ENCODE data around the gene ALG11.

DNA sequence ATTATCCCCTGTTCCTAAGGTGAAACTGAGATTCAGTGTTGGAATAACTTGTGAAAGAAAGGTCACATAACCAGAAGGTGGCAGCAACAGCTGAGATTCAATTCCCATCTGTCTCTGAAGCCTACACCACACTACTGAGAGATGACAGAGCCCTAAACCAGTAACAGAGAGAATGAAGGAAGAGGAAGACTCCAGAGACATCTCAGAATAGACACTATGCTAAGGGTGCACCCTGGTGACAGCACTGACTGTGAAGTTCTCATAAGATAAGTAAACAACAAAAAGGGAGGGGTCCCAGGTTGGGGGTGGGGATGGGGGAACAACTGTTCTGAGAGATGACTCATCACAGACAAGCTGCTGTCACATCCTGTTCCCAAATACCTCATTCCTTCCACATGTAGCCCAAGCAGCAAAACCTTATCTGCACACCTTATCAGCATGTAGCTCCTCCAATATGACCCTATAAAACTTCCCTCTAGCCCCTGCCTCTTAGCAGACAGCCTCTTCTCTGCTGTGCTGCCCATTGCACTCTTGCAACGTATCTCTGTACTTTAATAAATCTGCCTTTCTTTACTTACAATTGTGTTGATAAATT, 58.8 kb downstream of the ALG11 start:
- TF ChIP-seq POLR2AphosphoS5 (IDR thresholded peaks at IDR 0.05; ENCODE audit: low read depth) (no peak), JUNB (IDR thresholded peaks at IDR 0.05; ENCODE audit: unreplicated experiment) (no peak), EZH2 (IDR thresholded peaks at IDR 0.05; ENCODE audit: low read depth, unreplicated experiment) (no peak), CREB1 (CRISPR knock-in tag; IDR thresholded peaks at IDR 0.05; ENCODE audit: low read depth) (no peak), EZH2phosphoT487 (IDR thresholded peaks at IDR 0.05; ENCODE audit: unreplicated experiment) (no peak), ZNF331 (CRISPR knock-in tag; IDR thresholded peaks at IDR 0.05; ENCODE audit: low read depth) (no peak), STAT1 (IDR thresholded peaks at IDR 0.05; ENCODE audit: unreplicated experiment) (no peak), NANOG (IDR thresholded peaks at IDR 0.05; ENCODE audit: borderline replicate concordance) (no peak), ZNF114 (CRISPR knock-in tag; IDR thresholded peaks at IDR 0.05) (no peak)
- TF ChIP-seq, protein P1, sequence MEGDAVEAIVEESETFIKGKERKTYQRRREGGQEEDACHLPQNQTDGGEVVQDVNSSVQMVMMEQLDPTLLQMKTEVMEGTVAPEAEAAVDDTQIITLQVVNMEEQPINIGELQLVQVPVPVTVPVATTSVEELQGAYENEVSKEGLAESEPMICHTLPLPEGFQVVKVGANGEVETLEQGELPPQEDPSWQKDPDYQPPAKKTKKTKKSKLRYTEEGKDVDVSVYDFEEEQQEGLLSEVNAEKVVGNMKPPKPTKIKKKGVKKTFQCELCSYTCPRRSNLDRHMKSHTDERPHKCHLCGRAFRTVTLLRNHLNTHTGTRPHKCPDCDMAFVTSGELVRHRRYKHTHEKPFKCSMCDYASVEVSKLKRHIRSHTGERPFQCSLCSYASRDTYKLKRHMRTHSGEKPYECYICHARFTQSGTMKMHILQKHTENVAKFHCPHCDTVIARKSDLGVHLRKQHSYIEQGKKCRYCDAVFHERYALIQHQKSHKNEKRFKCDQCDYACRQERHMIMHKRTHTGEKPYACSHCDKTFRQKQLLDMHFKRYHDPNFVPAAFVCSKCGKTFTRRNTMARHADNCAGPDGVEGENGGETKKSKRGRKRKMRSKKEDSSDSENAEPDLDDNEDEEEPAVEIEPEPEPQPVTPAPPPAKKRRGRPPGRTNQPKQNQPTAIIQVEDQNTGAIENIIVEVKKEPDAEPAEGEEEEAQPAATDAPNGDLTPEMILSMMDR (conservative IDR thresholded peaks at IDR 0.05; ENCODE audit: low read depth in 2 of 2), result peak in 1 of 2 experiments; percentile 17; a peak in 1 of 4 replicates
- TF ChIP-seq, protein P2, sequence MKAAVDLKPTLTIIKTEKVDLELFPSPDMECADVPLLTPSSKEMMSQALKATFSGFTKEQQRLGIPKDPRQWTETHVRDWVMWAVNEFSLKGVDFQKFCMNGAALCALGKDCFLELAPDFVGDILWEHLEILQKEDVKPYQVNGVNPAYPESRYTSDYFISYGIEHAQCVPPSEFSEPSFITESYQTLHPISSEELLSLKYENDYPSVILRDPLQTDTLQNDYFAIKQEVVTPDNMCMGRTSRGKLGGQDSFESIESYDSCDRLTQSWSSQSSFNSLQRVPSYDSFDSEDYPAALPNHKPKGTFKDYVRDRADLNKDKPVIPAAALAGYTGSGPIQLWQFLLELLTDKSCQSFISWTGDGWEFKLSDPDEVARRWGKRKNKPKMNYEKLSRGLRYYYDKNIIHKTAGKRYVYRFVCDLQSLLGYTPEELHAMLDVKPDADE (IDR thresholded peaks at IDR 0.05), result no peak
- TF ChIP-seq, protein P3, sequence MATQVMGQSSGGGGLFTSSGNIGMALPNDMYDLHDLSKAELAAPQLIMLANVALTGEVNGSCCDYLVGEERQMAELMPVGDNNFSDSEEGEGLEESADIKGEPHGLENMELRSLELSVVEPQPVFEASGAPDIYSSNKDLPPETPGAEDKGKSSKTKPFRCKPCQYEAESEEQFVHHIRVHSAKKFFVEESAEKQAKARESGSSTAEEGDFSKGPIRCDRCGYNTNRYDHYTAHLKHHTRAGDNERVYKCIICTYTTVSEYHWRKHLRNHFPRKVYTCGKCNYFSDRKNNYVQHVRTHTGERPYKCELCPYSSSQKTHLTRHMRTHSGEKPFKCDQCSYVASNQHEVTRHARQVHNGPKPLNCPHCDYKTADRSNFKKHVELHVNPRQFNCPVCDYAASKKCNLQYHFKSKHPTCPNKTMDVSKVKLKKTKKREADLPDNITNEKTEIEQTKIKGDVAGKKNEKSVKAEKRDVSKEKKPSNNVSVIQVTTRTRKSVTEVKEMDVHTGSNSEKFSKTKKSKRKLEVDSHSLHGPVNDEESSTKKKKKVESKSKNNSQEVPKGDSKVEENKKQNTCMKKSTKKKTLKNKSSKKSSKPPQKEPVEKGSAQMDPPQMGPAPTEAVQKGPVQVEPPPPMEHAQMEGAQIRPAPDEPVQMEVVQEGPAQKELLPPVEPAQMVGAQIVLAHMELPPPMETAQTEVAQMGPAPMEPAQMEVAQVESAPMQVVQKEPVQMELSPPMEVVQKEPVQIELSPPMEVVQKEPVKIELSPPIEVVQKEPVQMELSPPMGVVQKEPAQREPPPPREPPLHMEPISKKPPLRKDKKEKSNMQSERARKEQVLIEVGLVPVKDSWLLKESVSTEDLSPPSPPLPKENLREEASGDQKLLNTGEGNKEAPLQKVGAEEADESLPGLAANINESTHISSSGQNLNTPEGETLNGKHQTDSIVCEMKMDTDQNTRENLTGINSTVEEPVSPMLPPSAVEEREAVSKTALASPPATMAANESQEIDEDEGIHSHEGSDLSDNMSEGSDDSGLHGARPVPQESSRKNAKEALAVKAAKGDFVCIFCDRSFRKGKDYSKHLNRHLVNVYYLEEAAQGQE (IDR thresholded peaks at IDR 0.05; ENCODE audit: unreplicated experiment), result no peak
- TF ChIP-seq, protein P4, sequence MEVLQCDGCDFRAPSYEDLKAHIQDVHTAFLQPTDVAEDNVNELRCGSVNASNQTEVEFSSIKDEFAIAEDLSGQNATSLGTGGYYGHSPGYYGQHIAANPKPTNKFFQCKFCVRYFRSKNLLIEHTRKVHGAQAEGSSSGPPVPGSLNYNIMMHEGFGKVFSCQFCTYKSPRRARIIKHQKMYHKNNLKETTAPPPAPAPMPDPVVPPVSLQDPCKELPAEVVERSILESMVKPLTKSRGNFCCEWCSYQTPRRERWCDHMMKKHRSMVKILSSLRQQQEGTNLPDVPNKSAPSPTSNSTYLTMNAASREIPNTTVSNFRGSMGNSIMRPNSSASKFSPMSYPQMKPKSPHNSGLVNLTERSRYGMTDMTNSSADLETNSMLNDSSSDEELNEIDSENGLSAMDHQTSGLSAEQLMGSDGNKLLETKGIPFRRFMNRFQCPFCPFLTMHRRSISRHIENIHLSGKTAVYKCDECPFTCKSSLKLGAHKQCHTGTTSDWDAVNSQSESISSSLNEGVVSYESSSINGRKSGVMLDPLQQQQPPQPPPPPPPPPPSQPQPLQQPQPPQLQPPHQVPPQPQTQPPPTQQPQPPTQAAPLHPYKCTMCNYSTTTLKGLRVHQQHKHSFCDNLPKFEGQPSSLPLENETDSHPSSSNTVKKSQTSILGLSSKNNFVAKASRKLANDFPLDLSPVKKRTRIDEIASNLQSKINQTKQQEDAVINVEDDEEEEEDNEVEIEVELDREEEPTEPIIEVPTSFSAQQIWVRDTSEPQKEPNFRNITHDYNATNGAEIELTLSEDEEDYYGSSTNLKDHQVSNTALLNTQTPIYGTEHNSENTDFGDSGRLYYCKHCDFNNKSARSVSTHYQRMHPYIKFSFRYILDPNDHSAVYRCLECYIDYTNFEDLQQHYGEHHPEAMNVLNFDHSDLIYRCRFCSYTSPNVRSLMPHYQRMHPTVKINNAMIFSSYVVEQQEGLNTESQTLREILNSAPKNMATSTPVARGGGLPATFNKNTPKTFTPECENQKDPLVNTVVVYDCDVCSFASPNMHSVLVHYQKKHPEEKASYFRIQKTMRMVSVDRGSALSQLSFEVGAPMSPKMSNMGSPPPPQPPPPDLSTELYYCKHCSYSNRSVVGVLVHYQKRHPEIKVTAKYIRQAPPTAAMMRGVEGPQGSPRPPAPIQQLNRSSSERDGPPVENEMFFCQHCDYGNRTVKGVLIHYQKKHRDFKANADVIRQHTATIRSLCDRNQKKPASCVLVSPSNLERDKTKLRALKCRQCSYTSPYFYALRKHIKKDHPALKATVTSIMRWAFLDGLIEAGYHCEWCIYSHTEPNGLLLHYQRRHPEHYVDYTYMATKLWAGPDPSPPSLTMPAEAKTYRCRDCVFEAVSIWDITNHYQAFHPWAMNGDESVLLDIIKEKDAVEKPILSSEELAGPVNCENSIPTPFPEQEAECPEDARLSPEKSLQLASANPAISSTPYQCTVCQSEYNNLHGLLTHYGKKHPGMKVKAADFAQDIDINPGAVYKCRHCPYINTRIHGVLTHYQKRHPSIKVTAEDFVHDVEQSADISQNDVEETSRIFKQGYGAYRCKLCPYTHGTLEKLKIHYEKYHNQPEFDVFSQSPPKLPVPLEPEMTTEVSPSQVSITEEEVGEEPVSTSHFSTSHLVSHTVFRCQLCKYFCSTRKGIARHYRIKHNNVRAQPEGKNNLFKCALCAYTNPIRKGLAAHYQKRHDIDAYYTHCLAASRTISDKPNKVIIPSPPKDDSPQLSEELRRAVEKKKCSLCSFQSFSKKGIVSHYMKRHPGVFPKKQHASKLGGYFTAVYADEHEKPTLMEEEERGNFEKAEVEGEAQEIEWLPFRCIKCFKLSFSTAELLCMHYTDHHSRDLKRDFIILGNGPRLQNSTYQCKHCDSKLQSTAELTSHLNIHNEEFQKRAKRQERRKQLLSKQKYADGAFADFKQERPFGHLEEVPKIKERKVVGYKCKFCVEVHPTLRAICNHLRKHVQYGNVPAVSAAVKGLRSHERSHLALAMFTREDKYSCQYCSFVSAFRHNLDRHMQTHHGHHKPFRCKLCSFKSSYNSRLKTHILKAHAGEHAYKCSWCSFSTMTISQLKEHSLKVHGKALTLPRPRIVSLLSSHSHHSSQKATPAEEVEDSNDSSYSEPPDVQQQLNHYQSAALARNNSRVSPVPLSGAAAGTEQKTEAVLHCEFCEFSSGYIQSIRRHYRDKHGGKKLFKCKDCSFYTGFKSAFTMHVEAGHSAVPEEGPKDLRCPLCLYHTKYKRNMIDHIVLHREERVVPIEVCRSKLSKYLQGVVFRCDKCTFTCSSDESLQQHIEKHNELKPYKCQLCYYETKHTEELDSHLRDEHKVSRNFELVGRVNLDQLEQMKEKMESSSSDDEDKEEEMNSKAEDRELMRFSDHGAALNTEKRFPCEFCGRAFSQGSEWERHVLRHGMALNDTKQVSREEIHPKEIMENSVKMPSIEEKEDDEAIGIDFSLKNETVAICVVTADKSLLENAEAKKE (CRISPR knock-in tag; IDR thresholded peaks at IDR 0.05), result no peak
